ENCODE measurements around the gene SYT2.
A peak's percentile ranks its signal among the peaks of the same experiment; 100 is the strongest.
"Not testable (repeated sequence)": the region's sequence is repeated elsewhere in the genome, so short reads cannot be mapped to it uniquely, and the experiment has no call there.

The SYT2 gene

DNA sequence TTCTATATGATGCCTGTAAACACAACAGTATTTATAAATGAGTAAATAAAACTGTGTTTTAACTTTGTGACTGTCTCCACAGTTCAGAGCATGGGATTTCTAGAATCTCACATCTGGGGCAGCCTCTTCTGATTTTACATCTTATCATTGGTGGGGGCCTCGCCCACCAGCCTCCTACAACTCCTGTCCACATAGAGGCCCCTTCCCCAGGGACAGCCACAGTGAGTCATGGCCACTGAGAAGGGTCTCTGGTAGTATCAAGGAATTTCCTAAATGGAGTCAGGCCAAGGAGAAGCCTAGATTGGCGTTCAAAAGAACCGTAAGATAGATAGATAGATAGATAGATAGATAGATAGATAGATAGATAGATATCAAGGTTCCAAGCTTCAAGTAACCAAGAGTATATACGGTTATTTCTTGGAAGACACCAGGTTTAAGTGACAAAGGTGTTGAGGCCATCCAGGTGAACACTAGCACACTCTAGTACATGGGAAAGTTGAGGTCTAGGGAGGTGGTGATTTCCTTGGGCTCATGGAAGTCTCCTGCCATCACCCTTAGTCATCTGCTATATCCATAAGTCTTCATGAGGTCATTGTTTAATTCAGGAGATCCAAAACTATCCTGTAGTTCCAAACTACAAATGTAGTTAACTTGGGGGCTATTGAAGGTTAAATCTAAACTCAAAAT lies 121.6 kb downstream of the SYT2 start:
- no peak for DNase-seq

- DNase-seq = no peak
Observed at GRCh38 chr1:202587859-202588485, 122.3 kb downstream of the SYT2 start.

- no peak for DNase-seq
Observed at GRCh38 chr1:202586871-202587270, 123.4 kb downstream of the SYT2 start.

GRCh38 chr1:202586018-202586821 lies 124.0 kb downstream of the SYT2 start:
- peak; percentile 69 for DNase-seq

DNA sequence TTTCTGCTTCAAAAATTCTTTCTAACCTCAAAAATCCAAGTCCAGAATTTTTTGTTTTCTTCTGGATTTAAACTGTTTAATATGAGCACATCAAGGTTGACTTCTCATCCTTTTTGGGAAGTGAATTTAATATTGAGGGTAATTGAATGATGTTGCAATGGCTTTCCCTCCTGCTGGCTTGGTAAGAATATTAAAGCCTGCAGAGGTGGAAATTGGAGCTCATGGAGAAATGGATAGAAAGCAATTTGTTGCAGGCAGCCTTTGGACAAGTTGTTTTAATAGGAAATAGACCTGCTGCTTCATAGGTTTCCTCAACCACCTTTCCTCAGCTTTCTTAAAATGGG lies 124.7 kb downstream of the SYT2 start:
- peak; percentile 65 for DNase-seq

GRCh38 chr1:202584707-202585589 lies 125.3 kb downstream of the SYT2 start:
- DNase-seq = no peak

GRCh38 chr1:202582350-202582749 lies 127.9 kb downstream of the SYT2 start:
- not testable (repeated sequence) for DNase-seq

DNA sequence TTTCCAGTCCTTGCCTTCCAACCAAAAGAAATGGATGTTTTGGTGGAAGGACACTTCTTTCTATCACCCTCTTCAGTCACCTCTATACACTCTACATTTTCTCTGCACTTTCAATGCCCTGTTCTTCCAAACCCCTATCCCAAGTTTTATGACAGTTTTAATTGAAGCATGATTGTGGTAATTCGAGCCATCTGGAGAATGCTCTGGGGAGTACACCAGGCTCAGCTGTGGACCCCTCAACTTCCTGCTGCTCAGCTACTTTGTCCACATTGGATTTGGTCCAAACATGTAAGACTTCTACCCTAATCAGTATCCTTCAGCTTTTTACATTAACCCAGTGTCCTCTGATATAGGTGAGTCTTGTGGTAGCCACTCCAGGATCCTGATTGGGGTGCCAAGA lies 129.6 kb downstream of the SYT2 start:
- peak; percentile 69 for DNase-seq

DNA sequence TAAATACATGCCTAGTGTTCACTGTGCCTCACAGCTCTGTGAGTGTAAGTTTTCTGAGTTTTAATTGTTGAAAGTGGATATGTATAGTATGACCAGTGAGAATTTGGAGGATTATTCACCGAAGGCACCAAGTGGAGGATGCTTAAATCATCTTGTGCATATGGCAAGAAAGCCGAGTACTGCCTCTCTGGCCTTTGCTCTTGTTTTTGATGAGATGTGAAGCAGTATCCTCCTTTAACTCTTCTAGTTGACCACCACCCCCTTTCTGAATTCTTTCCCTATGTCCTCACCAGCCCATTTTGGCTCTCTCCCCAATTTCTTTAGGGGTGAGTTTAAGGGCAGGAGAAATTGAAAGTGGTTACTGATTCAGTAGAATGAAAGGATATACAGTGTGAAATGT lies 130.4 kb downstream of the SYT2 start:
- DNase-seq = peak; percentile 97

DNA sequence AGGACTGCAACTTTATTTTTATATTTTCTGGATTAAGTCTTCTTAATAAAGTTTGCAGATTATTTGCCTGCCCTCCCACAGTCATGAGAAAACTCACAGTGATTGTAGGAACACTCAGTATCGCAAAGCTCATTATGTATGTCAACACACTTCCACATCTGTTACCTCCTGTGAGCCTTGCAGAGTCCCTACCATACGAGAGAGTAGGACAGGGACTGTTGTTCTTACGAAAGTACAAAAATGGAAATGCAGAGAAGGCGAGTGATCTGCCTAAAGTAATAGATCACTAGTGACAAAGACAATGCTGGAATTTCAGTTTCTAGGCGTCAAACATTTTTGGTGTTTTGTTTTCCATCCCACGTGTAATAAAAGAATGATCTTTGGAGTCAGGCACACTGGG lies 131.7 kb downstream of the SYT2 start:
- peak; percentile 60 for DNase-seq

DNA sequence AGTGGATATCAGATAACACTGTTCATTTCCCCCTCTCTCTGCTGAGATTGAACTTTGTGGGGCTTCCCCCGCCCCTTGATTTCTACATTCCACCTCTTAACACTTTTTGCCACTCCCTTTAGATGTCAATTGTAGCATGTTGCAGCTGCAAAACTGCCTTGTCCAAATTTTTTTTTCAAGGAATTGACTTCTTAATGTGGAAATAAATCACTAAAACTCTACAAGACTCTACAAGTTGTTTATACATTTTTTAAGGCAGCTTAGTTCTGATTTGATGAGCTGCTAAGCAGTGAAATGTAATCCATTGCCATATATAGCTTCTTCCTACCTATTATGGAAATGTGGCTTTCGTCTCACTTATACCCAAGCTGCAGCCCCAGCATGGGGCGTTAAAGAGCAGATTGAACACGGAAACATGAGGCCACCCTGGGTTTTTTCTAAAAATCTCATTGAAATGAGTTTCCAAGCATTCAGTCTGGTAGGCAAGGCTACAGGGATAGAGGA lies 132.2 kb downstream of the SYT2 start:
- peak; percentile 90 for DNase-seq

- DNase-seq = peak; percentile 70
Observed at GRCh38 chr1:202577381-202577780, 132.9 kb downstream of the SYT2 start.

DNA sequence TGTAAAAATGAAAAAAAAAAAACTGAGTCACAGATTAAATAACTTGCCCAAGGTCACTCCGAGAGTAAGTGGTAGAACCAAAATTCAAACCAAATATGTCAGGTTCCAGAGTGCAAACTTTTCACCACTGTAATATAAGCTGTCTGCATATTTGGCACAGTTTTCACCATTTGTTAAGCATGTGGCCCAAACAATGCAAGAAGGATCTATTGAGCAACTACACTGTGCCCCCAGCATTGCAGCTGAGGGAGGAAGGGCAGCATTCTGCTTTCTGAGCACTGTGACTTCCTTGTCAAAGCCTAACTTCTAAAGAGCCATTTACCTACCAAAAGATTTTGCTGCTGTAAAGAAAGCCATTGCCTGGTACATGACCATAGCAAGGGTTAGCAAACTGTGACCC lies 133.4 kb downstream of the SYT2 start:
- DNase-seq = peak; percentile 94

GRCh38 chr1:202575918-202576653 lies 134.2 kb downstream of the SYT2 start:
- DNase-seq = peak; percentile 40

GRCh38 chr1:202572867-202573266 lies 137.4 kb downstream of the SYT2 start:
- DNase-seq = no peak

DNA sequence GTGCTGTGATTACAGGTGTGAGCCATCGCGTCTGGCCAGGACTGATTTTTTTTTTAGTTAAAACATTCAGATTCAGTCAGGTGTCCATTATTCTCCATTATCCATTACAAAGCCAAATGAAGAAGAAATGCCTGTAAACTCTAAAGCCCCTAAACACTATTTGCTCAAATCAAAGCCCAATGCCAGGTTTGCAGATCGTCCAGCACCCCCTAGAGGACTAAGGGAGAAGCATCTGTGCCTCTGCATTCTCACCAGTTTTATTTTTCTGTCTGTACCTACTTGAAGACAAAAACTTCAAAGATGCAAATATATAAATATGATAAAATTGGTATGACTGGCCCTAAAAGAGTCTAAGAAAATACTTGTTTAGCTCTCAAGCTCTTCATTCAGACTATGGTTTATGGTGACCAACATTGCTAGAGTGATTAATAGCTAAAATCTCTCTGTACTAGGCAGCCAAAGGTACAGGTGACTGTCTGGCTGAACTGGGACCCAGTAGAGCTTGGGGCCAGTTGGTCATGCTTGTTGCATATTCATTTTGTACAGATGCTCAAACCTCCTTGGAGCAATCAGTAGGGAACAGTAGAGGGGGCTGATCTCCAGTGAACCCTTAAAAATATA lies 138.4 kb downstream of the SYT2 start:
- peak; percentile 51 for DNase-seq

- no peak for DNase-seq
Observed at GRCh38 chr1:202569393-202570322, 140.6 kb downstream of the SYT2 start.

DNA sequence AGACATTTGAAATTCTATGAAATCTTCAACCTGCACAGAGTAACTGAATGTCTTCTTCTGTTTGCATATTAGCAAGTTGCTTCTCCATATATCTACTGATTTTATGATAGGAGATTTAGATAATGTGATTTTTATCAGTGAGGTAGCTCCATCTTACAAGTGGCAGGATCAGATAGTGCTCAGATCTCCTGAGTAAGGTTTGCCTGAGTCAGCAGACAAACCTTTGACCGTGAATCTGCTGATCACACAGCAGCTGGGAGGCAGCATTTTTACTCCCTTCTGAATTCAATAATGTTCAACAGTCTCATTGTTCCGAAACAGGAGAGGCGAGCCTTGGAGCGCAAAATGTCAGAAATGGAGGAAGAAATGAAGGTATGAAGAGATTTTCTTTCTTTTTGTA lies 141.4 kb downstream of the SYT2 start:
- DNase-seq = no peak

DNA sequence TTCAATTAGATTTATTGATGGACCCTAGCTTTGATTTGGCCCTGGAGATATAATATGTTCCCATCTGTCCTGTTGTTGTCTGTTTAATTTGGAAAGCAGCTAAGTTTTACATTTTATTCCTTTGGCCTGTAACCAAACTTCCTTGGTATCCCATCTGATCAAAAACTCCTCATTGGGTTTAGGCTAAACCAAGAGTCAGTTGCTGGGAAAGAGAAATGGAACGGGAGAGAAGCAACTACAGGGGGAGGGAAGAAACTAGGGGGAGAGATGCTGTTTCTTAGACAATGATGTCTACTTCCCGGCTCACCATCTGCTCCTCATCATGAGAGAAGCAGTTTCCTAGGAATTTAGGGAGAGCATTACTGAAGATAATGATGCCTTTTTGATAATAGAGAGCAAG lies 141.8 kb downstream of the SYT2 start:
- DNase-seq = peak; percentile 37

- peak; percentile 75 for DNase-seq
Observed at GRCh38 chr1:202567738-202568137, 142.5 kb downstream of the SYT2 start.

Measured in fibroblast of skin of right biceps (primary cell).